GM12865 (cell line): ENCODE measurements around the gene SNX20.
A peak's percentile ranks its signal among the peaks of the same experiment; 100 is the strongest.

Experiments used
- DNase-seq: peaks from one replicate; pipeline ENCODE4 v3.0.0; 2010; ENCODE audit warnings: low read depth
- H3K4me3 ChIP-seq: 2 replicates; pipeline ENCODE4 v1.5.1; 2011; ENCODE audit warnings: mild to moderate bottlenecking, low read depth, low read length, control low read depth
- TF ChIP-seq, protein P1 (sequence below): IDR thresholded peaks from 2 replicates; pipeline ENCODE4 v1.5.1; 2011; ENCODE audit warnings: low read length, control low read depth, low read depth, inconsistent platforms; ENCODE audit not compliant: insufficient read depth; ENCODE audit errors: missing control alignments

The SNX20 gene

DNA sequence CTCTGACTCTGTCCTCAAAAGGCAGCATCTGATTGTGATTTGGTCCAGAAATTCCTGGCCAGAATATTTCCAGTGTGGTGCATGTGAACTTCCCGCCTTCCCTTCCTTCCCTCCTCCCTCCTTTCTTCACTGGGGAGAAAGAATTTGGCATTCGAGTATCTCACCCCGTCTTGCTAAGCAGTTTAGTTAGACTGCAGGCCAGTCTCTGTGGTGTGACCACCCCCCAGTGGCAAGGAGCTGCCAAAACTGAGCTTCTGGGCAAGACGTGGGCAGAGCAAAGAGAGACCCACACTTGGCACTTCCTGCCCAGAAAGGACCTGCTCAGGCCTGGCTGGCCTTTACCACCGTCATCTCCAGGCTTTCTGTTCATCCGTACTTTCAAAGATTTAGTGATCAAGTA, 36.4 kb downstream of the SNX20 start:
- peak; percentile 48 for DNase-seq
- H3K4me3 ChIP-seq, result no peak overlapping the region
- TF ChIP-seq, protein P1, sequence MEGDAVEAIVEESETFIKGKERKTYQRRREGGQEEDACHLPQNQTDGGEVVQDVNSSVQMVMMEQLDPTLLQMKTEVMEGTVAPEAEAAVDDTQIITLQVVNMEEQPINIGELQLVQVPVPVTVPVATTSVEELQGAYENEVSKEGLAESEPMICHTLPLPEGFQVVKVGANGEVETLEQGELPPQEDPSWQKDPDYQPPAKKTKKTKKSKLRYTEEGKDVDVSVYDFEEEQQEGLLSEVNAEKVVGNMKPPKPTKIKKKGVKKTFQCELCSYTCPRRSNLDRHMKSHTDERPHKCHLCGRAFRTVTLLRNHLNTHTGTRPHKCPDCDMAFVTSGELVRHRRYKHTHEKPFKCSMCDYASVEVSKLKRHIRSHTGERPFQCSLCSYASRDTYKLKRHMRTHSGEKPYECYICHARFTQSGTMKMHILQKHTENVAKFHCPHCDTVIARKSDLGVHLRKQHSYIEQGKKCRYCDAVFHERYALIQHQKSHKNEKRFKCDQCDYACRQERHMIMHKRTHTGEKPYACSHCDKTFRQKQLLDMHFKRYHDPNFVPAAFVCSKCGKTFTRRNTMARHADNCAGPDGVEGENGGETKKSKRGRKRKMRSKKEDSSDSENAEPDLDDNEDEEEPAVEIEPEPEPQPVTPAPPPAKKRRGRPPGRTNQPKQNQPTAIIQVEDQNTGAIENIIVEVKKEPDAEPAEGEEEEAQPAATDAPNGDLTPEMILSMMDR, result peak; percentile 42

DNA sequence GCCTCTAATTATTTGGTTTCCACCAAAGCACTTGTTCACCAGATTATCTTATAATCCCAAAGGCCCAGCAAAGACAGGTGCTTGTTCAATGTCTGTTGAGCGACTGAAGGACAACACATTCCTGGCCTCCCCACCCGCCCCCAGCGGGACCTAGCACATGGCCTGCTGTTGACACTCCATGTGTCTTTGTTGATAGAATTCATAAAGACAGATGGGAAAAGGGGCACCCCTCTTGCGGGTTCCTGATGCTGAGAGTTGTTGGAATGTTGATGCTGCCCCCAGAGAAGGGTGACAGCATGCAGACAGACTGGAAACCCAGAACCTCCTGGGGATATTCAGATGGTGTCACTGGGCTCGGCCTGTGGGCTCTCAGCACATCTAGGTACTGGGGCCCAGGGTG, 36.9 kb downstream of the SNX20 start:
- TF ChIP-seq, protein P1, result no peak
- DNase-seq, result no peak
- no peak overlapping the region for H3K4me3 ChIP-seq

DNA sequence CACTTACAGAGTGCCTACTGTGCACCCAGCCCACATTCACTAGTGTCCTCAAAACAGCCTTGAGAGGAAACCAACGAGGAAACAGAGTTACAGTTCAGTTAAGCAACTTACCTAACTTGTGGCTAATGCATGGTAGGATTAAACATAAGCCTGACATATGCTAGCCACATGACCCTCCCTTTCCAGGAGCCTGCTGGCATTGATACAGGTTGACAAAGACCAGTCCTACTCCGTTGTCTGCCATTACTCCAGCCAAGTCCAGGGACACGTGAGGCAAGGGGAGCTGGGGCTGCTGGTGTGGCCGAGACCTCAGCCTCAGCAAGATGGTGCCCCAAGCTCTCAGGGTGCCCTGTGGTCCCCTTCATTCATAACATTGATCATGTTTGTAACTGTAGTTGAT, 37.9 kb downstream of the SNX20 start:
- TF ChIP-seq, protein P1, result no peak

DNA sequence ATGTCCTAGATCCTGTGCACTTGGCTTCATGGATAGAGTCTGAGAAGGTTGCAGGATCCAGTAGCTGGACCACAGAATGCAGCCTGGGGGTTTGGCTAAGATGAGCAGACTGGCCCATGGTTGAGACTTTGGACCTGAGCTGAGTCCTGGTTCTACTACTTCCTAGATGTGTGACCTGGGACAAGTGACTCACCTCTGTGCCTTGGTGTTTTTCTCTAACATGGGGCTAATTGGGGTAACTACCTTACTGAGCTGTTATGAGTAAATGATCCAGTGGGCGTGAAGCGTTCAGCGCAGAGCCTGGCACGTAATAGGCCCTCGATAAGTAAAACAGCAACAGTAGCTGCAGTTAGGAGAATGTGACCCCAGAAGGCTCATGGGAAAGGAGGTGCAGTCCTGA, 38.8 kb downstream of the SNX20 start:
- TF ChIP-seq, protein P1, result no peak

More for the DNA sequence above, 37.9 kb downstream of the SNX20 start:
- DNase-seq, result no peak
- H3K4me3 ChIP-seq, result no peak overlapping the region

DNA sequence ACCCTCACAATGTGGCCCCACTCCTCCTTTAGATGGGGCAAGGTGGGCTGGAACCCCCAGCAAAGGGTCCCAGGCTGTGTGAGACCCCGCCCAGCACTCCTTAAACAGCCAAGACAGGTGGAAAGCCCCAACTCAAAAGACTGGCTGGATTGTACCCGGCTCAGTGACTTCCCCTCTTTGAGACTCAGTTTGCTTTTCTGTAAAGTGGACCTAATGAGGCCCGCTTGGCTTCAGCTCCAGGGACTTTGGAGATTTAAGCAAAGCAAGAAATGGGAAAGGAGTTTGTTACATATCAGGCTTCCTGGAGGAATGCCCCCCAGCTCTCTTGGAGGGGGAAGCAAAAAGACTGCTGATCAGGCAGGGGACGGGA, 39.3 kb downstream of the SNX20 start:
- no peak overlapping the region for H3K4me3 ChIP-seq
- TF ChIP-seq, protein P1, result no peak
- no peak for DNase-seq

More for the DNA sequence above, 38.8 kb downstream of the SNX20 start:
- DNase-seq, result no peak
- no peak overlapping the region for H3K4me3 ChIP-seq

DNA sequence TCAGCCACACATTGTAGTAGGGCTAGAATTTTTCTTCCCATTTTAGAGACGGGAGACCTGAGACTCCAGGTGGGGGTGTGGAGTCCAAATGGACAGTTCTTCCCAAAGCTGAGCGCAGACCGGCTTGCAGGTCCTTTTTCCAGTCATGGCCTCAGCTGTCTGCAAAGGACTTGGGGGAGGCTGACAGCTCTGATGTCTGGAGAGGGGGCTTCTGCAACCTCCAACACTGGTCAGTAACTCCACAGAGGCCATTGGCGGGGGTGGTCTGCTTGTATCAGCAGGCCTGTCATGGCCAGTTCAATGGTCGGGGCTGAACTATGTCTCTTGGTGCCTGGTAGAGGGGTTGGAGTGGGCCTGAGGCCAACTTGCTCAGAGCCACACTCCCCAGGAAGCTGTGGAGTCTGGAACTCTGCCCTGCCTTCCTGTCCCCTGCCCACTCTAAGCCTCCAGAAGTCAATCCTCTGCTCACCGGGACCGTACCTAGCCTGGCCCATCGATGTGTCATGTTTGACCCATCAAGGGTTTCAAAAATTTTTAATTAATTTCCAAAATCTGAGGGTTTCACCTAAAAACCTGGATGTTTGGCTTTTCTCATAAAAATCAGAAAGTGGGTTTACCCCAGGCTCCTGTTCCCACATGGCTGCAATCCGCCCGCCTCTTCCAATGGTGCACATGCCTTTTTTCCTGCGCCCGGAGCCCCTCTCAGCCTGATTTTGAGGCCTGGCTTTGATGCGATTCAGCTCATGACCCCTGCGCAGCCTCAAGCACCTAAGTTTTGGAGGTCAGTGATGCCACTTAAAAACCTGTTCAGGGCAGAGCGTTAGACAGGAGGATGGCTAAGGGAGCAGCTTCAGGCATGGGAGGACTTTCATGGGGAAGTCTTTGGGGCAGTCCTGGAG, 39.9 kb downstream of the SNX20 start:
- H3K4me3 ChIP-seq, result no peak overlapping the region
- TF ChIP-seq, protein P1, result no peak
- no peak for DNase-seq
